ENCODE measurements around the gene METTL15.
"Not testable (repeated sequence)": the region's sequence is repeated elsewhere in the genome, so short reads cannot be mapped to it uniquely, and the experiment has no call there.

Gene METTL15

DNA sequence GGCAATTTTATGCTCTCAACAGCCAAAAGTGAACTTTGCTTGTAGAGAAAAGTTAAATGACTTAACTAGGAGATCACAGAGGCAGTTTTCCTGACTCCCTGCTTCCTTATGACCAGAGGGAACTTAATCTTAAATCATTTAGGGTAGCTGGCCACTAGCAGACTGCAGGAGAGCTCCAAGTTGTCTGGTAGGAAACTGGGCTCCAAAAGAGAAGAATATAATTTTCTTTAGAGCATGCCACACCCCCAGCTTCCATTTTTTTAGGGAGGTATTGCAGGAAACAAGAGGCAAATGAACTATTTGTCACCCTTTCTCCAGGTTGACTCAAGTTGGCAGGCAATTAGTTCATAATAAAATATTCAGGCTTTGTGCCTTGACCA, 2.6 kb downstream of the METTL15 start:
- no peak for FAIRE-seq

DNA sequence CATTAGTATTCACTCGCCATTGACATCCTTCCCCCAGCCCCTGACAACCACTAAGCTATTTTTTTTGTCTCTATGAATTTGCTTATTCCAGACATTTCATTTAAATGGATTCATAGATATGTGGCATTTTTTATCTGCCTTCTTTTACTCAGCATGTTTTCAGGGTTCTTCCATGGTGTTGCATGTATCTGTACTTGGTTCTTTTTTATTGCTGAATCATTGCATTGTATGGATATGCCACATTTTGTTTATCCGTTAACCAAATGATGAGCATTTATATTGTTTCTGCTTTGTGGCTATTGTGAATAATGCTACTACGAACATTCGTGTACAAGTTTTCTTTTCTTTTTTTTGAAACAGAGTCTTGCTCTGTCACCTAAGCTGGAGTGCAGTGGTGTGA, 5.9 kb downstream of the METTL15 start:
- FAIRE-seq, result no peak

DNA sequence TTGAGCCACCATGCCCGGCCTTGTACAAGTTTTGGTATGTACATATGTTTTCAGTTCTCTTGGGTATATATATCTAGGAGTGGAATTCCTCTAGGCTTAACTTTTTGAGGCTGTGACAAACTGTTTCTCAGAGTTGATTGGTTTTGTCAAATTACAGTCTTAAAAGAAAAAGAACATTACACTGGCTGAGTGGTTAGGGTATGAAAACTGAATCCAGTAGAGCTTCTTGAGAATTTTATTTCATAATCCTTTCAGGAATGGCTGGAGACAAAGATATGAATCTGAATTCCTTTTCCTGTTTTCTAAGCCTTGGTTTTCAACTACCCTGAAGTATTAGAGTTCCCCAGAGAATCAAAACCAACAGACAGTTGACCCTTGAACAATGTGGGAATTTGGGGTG, 6.5 kb downstream of the METTL15 start:
- FAIRE-seq, result no peak

DNA sequence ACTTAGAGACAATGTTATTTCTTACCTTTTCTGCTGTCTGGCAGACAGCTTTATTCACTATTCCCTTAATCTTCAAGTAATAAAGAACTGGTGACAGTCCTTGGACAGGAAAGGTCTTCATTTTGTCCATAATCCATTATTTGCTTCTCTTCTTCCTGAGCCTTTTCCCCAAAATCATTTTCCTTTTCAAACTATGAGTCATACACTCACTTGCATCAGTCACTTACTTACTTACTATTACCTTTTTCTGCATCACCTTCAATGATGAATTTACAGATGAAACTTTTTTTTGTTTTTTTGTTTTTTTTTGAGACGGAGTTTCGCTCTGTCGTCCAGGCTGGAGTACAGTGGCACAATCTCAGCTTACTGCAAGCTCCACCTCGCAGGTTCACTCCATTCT, 9.5 kb downstream of the METTL15 start:
- FAIRE-seq, result no peak

DNA sequence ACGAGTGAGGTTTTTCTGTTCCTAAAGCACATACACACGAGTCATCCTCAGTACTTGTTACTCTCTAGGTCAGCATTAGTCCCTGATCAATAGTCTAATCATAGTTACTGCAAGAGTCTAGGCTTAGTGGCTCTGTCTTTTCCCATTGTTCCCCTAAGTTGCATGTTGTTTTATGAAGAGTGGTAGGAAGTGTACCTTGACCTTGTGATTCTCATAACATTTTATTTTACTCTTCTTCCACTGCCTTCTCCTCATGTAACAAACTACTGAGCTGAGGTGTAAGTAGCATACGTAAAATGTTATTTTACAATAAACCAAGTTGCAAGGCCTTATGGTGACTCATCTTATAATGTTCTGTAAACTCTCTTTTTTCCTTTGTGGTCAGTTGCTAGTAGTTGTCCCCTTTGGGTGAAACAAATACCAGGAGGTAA, 15.0 kb downstream of the METTL15 start:
- FAIRE-seq, result no peak

DNA sequence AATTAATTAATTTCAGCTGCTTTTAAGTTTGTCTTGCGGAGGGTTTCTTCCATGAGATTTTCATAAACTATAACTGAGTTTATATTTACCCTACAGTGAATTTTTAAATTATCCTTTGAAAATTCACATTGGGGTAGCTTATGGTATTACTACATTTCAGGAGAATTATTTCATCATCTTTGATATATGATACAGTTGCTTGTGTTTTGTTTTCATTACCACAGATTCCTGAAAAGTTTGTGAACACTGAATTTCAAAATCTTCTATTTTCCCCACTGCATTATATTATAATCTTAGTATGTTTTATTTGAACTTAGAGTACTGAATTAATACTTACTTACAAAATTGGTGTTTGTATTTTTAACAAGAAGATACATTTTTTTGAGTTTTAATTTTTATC, 24.4 kb downstream of the METTL15 start:
- FAIRE-seq, result no peak

DNA sequence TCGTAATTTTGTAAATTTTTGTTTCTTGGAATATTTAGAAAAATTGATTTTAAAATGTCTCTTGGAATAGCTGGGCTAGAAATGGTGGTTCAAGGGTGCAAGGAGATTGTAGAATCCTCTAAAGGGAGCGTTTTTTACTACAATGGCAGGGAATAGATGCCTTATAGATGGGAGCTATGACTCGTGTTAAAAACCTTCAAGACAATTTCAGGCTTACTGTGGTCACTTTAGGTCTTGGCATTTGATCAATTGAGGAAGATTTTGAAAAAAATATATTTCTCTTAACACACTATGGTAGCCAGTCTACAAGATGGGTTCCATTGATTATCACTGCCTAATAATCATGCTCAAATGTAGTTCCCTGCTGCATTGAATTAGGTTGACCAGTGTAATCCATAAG, 25.0 kb downstream of the METTL15 start:
- FAIRE-seq, result no peak

DNA sequence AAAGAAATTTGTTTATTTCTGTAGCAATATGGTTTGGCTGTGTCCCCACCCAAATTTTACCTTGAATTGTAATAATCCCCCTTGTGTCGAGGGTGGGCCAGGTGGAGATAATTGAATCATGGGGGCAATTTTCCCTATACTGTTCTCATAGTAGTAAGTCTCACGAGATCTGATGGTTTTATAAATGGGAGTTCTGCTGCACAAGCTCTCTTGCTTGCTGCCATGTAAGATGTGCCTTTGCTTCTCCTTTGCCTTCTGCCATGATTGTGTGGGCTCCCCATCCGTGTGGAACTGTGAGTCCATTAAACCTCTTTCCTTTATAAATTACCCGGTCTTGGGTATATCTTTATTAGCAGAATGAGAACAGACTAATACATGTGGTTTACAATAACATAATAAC, 28.0 kb downstream of the METTL15 start:
- FAIRE-seq, result not testable (repeated sequence)

DNA sequence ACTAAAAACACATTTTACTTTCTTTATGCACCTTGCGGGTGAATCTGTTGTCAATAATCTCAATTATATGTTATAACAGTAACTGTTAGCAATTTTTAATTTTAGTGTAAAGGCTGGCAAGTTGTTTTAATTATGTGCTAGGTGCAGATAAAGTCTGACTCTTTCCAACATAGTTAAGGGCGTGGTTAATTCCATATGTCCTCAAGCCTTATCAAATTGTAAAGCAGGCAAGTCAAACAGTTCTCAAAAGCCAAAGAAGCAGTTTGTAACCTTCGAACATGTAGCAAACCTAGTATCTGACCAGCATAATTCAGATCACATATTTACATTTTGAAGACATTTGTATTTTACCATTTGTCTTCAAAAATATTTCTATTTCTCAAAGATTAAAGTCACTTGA, 29.2 kb downstream of the METTL15 start:
- no peak for FAIRE-seq

DNA sequence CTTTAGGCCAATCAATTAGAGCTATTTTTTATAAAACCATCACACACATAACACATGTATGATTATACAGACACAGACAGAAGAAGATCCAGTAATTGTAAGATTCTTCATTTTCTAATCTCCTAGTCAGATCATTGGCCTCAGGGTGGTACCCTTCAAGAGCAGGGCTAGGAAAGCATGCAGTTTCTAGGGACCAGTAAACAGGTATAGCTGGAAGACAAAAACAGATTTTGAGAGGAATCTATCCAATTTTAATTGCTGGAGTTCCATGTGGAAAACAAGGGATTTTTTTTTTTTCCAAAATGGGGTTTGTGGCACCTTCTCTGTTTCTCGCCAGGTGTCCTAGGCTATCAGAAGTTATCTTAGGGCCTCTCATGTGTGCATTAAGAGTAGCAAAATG, 29.6 kb downstream of the METTL15 start:
- no peak for FAIRE-seq

DNA sequence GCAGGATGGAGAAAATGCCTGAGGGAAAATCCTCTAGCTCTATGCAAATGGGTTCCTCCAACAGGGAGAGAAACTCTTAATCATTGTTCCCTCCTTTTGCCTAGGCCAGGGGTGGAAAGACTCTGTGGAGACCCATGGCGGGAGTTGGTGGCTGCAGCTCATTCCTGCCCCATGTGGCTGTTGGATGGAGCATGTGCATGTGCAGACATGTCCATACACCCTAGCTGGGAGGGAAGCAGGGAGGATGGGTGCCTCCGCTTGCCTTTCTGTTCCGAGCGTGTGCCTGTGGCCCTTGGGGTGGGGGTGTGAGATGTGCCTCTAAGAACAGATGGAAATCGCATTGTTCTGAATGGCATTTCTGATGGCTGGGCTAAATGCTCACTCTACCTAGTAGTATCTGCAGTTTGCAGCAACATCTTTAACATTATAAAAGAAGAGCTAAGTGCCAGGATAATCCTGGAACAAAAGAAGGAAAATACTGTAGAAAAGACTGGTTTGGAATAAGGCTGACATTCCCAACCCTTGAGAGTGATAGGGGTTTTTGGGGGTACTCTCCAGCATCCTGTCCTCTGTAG, 31.7 kb downstream of the METTL15 start:
- FAIRE-seq, result no peak

DNA sequence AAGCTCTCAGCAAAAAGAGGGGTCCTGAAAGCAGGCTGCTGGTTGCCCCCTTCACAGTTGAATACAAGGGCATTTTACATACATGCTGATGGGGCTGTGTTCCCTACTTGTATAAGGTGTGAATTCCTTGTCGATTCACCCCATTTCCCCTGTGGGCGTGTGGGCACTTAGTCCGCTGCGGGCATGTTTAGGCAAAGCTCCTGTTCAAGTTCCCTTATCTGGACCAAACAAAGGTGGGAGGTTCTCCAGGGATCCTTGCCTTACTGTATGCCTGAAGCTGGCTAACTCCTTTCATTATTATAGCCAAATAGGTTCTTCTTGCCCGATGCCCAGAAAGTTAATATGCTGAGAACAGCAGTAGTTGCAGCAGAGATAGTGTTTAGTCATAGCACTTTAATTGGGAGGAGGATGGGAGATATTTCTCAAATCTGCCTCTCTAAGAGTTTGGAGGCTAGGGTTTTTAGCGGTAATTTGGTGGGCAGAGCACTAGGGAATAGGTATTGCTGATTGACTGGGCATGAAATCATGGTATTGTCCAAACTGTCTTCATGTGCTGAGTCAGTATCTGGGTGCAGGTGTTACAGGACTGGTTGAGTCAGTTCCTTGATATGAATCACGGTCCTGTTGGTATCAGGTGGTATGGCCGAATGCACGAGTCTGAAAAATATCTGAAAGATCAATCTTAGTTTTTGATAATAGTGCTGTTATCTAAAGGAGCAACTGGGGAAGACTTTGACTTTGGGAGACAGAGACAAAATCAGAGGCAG, 32.7 kb downstream of the METTL15 start:
- no peak for FAIRE-seq

DNA sequence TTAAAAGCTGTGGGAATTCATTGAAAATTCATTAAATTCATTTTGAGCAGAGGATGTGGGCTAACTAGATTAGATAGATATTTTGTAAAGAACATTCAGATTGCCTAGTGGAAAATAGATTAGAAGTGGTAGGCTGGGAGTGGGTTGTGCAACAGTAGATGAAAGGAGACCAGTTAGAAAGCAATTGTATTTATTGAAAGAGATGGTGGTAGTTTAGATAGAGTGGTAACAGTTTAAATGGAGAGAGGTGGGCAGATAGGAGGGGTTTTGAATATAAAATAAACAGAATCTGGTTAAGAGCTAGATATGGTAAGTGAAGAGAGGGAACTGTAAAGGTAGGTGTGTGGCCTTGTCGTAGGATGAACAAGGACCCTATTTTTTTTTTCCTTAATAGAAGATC, 34.5 kb downstream of the METTL15 start:
- no peak for FAIRE-seq

DNA sequence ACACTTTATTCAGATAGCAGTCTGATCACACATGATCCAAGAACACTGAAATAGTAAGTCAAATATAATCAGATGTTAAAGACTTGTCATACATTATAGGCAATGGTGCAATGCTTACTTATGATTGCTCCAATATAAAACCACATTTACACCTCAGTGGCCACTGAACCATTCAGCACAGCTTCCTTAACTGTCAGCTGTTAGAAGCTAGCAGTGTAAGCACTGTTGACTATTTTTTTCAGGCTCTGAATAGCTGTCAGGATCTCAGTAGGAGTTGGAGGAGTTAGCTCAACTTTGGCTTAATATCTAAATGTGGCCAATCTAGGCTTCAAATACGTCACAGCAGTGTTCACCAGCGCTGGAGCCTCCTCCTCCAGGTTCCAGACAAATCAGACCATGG, 36.6 kb downstream of the METTL15 start:
- FAIRE-seq, result no peak

DNA sequence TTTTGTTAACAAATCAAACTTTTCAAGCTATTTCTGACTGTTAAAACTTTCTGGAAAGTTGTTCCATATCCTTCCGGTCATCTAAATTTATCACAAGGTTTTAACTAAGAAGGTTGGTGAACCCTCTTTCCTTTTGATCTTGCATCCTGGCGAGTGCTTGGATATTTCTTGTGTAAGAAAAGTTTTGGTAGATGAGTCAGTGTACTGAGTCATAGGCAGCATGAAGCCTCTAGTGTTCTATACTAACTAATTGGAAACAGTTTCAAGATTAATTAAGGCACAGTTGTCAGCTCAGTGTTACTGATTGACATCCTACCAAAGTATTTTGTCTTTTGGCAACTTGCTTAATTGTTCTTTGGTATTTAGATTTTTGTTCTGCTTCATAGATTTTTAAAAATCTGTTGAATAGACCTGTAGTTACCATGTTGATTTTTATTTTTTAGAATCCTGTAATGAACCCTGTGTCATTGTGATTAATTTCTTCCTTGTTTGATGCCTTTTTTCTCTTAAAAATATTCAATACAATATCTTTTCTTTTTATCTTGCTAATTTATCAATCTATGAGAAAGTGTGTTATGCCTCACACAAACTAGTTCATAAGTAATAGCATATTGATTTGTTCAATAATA, 38.0 kb downstream of the METTL15 start:
- no peak for FAIRE-seq

DNA sequence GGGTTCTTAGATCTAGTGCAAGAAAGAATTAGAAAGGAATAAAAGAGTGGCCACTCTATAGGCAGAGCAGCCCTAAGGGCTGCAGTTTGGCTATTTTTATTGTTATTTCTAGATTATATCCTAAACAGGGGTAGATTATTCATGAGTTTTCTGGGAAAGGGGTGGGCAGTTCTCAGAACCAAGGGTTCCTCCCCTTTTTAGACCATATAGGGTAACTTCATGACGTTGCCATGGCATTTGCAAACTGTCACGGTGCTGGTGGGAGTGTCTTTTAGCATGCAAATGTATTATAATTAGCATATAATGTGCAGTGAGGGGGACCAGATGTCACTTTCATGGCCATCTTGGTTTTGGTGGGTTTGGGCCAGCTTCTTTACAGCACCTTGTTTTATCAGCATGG, 44.6 kb downstream of the METTL15 start:
- FAIRE-seq, result no peak

DNA sequence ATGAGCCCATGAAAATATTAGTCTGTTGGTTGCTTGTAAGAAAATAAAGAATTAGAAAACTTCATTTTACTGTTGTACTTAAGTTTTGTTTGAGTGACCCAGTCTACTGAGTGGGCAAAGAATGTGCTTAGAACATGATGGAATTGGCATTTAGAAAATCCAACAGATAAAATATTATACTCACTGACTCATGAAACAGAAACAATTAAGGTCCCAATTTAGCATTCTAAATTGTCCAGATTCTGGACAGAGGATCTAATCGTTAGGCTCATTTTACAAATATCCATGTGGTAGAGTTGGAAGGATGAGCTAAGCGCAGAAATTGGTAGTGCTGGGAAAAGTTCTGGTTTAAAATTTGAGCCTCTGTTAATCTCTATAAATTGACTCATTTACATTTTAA, 45.4 kb downstream of the METTL15 start:
- no peak for FAIRE-seq

DNA sequence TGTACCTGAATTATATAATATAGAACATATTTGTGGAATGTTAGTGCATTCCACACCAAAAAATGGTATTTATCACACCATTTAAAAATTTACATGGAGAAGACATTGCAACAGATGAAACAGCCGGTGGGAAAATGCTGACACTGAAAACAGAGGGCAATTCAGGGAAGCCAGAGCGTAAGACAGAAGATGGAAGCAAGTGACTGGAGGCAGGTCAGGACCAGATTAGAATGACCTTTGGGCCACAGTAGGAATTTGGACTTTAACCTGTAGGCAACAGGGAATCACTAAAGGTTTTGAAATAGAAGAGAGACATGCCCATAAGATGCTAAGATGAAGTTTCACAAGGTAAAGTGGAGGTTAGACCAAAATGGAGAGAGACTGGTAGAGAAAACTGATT, 60.5 kb downstream of the METTL15 start:
- no peak for FAIRE-seq

DNA sequence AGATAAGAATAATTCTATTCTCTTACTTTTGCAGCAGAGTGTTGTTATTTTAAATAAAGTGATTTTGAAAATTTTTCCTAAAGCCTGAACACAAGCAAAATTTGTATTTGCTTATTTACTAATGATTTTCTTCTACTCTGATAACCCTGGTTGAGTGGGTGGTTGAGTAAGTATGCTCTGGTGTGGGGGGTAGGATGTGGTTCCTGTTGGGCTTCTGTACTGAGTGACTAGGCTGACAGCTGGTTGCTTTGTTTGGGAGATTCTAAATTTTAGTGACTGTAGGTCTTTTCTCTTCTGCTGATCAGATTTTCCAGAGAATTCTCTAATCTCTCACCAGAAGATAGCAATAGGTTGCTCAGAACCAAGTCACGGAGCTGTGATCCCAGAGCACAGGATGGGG, 61.6 kb downstream of the METTL15 start:
- no peak for FAIRE-seq

DNA sequence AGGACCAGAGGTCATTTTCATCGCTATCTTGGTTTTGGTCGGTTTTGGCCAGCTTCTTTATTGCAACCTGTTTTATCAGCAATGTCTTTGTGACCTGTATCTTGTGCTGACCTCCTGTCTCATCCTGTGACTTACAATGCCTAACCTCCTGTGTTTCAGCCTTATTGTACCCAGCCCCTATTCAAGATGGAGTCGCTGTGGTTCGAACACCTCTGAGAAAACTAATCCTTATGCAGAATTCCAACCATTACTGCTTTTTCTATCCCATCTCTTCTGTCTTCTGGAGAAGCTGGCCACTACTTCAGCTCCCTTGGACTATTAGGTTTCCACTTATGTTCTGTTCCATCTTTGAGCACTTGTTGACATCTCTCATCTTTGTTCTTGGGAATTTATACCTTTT, 62.6 kb downstream of the METTL15 start:
- FAIRE-seq, result no peak

DNA sequence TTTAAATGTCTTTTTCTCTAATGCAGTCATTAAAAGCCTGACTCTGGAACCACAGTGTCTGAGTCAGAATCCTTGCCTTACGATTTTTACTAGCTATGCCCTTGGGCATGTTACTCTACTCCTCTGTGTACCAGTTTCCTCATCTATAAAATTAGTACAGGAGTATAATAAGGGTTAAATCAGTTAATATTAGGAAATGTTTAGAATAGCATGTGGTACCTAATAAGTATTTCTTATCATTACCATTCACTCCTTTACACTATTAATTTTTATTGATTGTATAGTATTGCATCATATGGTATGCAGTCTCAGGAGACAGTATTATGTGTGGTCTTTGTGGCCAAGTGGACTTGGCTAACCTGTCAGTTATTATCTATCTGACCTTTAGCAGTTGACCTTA, 68.2 kb downstream of the METTL15 start:
- FAIRE-seq, result no peak

DNA sequence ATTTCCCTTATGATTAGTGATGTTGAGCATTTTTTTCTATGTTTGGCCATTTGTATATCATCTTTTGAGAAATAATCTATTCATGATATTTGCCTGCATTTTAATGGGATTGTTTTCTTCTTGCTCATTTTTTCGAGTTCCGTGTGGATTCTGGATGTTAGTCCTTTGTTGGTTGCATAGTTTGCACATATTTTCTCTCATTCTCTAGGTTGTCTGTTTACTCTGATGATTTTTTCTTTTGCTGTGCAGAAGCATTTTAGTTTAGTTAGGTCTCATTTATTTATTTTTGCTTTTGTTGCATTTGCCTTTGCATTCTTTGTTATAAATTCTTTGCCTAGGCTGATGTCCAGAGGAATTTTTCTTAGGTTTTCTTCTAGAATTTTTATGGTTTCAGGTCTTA, 87.3 kb downstream of the METTL15 start:
- peak; percentile 14 for FAIRE-seq

DNA sequence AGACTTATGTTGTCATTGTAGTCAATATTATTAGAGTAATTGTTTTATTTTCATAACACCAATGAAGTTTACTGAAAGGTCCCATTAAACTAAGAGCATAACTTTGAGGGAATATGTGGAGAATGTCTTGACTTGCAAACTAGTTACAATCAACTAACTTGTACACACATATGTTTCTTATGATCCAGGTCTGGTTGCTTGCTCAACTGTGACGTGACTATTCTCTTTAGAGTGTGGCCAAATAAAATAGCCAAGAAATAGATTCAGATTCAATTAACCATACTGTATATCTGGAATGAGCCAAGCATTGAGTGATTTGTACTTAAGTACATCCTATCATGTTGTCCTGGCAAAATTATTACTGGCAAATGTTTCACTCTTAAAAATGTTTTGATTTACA, 101.7 kb downstream of the METTL15 start:
- no peak for FAIRE-seq

DNA sequence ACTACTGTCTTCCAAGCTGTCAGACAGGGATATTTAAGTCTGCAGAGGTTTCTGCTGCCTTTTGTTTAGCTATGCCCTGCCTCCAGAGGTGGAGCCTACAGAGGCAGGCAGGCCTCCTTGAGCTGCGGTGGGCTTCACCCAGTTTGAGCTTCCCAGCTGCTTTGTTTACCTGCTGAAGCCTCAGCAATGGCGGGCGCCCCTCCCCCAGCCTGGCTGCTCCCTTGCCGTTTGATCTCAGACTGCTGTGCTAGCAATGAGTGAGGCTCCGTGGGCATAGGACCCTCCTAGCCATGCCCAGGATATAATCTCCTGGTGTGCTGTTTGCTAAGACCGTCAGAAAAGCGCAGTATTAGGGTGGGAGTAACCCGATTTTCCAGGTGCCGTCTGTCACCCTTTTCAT, 113.9 kb downstream of the METTL15 start:
- FAIRE-seq, result not testable (repeated sequence)

DNA sequence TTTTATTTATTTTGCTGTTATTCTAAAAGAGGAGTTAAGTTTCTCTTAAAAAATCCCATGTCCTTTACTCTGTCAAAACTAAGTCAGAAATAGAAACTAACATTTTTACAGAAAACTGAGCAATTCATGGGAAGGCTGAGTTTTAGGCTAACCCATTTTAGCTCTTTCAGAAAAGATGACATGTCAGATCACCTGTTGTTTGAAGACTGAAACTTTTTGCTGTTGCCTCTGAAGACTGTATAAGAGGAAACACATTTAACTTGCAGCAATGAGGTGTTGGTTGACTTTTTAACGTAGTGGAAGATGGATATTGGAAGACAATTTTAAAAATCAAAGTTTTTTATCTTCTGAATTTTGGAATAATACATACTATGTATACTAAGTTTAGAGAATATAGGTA, 115.4 kb downstream of the METTL15 start:
- no peak for FAIRE-seq

All from colon (tissue), 2 donors.